Epithelial cell of proximal tubule (primary cell): ENCODE measurements around the gene OPCML. TPM values are rescaled to one million over a fixed set of nuclear protein-coding genes. Genes with fewer than 3 reads are reported as not detected.

Source experiments
- DNase-seq: peaks from one replicate; pipeline ENCODE4 v3.0.0-alpha.2; 2011; ENCODE audit warnings: low read depth
- H3K4me3 ChIP-seq: 2 replicates; pipeline ENCODE4 v1.5.1; 2011; ENCODE audit warnings: low read depth, mild to moderate bottlenecking, low read length
- total RNA-seq: library from RNA; depleted of rRNA; stranded (reverse); fragments of >200 nt; gene quantifications from 2 replicates; pipeline ENCODE4 v1.2.3, GENCODE V29; 2015
- TF ChIP-seq, protein P1 (sequence below): conservative IDR thresholded peaks from 2 replicates; pipeline ENCODE4 v1.5.1; 2012; ENCODE audit warnings: low read depth, mild to moderate bottlenecking, low read length

Gene OPCML
- total RNA-seq, 1 donor from 2014 or later: not detected

DNA sequence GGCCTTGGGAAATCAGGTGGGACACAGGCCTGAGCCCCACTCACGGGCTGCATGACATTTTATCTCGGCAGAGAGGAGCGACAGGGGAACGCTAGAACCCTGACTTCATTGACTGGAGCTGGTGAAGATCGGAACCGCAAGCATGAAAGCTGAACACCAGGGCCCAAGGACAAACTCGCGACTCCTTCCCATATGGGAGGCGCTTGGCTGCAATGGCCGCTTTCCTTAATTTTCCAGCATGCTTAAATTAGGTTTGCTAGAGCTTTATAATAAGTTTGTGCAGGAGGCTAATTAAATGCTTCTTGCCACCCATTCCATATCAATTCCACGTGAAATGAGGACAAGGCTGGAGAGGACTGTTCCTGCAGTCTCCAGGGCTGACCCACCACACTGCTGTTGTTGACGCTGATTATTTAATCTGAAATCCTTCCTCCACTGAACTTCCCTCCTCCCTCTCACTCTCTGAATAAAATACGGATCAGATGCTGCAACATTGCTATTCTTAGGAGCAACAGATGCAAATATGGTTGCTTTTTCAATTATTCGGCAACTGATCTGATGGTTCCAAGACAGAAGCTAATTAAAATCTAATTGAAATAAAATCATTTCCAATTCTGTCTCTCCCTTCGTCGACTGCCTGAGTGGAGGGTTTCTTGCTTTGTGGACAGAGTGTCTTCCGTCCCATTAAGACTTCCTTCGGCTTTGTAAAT is 692.9 kb downstream of the OPCML start:
- DNase-seq: no peak
- TF ChIP-seq, protein P1, sequence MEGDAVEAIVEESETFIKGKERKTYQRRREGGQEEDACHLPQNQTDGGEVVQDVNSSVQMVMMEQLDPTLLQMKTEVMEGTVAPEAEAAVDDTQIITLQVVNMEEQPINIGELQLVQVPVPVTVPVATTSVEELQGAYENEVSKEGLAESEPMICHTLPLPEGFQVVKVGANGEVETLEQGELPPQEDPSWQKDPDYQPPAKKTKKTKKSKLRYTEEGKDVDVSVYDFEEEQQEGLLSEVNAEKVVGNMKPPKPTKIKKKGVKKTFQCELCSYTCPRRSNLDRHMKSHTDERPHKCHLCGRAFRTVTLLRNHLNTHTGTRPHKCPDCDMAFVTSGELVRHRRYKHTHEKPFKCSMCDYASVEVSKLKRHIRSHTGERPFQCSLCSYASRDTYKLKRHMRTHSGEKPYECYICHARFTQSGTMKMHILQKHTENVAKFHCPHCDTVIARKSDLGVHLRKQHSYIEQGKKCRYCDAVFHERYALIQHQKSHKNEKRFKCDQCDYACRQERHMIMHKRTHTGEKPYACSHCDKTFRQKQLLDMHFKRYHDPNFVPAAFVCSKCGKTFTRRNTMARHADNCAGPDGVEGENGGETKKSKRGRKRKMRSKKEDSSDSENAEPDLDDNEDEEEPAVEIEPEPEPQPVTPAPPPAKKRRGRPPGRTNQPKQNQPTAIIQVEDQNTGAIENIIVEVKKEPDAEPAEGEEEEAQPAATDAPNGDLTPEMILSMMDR: no peak
- no peak overlapping the region for H3K4me3 ChIP-seq

- TF ChIP-seq, protein P1: no peak
- DNase-seq: no peak
- H3K4me3 ChIP-seq: no peak overlapping the region
Observed at GRCh38 chr11:132838627-132839026, 693.7 kb downstream of the OPCML start.

GRCh38 chr11:132831272-132831671 is 701.0 kb downstream of the OPCML start:
- no peak for DNase-seq
- H3K4me3 ChIP-seq: no peak overlapping the region
- TF ChIP-seq, protein P1: no peak

DNA sequence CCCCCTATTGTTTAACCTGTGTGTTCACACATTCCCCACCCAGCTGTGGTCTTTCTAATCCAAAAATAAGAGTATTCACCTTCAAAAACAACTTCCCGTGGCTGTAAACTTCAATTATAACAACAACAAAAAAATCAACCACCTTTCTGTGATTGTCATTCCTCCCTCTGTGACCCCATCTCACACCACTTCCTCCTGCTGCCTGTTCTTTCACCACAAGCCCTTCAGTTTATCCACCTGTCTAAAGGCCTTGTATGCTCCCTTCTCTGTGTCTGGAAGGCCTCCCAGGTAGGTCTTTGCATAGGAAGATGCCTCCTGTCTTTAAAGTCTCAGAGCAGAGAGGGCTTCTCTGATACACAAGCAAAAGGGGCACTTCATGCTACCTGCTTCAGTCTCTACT is 707.7 kb downstream of the OPCML start:
- TF ChIP-seq, protein P1: no peak
- no peak overlapping the region for H3K4me3 ChIP-seq
- no peak for DNase-seq

GRCh38 chr11:132822276-132822675 is 710.0 kb downstream of the OPCML start:
- no peak for DNase-seq
- TF ChIP-seq, protein P1: no peak
- H3K4me3 ChIP-seq: no peak overlapping the region

GRCh38 chr11:132821499-132821898 is 710.8 kb downstream of the OPCML start:
- H3K4me3 ChIP-seq: no peak overlapping the region

More at GRCh38 chr11:132821499-132821898, 710.8 kb downstream of the OPCML start:
- TF ChIP-seq, protein P1: no peak
- no peak for DNase-seq
